HepG2 (cell line): Measurements from ENCODE around the gene MIB1.

Experiments
- ATF1 ChIP-seq: IDR thresholded peaks from 2 replicates; pipeline ENCODE4 v1.6.1; 2016; ENCODE audit warnings: mild to moderate bottlenecking, control low read depth
- POLR2A ChIP-seq, 2 experiments: IDR thresholded peaks; 2 replicates each; pipeline ENCODE4 v1.6.1; 2011; ENCODE audit warnings: low read depth in 2 of 2, low read length in 2 of 2, mild to moderate bottlenecking in 1 of 2, moderate library complexity in 1 of 2; ENCODE audit not compliant: insufficient read depth in 1 of 2
- ZHX1 ChIP-seq: sonication (generic); formaldehyde crosslinking; IDR thresholded peaks from 2 replicates; pipeline ENCODE4 v1.8.1; 2022; ENCODE audit warnings: low read depth, mild to moderate bottlenecking, missing genetic modification reagents
- ZNF138 ChIP-seq: sonication (generic); formaldehyde crosslinking; IDR thresholded peaks from 2 replicates; pipeline ENCODE4 v1.5.0; 2020; ENCODE audit warnings: mild to moderate bottlenecking, low read depth, missing genetic modification reagents

GRCh38 chr18:21733011-21733410 lies 7.6 kb upstream of the MIB1 start:
- TF ChIP-seq ZNF138 (CRISPR knock-in tag) (no peak), ATF1 (CRISPR knock-in tag) (no peak), ZHX1 (no peak), POLR2A (IDR thresholded peaks at IDR 0.05; ENCODE audit: insufficient read depth in 1 of 2, low read depth in 2 of 2, low read length in 2 of 2) (no peak)
